DND-41 (cell line): ENCODE measurements around the gene MYBPHL.

ENCODE experiments used
- ATAC-seq: fragments of 200-7000 bp; cut with Tn5 transposase; 3 replicates; pipeline ENCODE4 v1.9.1; 2021; ENCODE audit warnings: low read depth; ENCODE audit not compliant: insufficient read depth
- DNase-seq: peaks from one replicate; pipeline ENCODE4 v3.0.0-alpha.2; 2020
- H2AFZ ChIP-seq: 2 replicates; pipeline ENCODE4 v1.6.0; 2012; ENCODE audit warnings: low read depth, low read length
- H3K27ac ChIP-seq: 2 replicates; pipeline ENCODE4 v1.5.1; 2012; ENCODE audit warnings: low read length, inconsistent platforms
- H3K27me3 ChIP-seq: fragments of 200-600 bp; sonication (generic); 2 replicates; pipeline ENCODE4 v1.6.0; 2012; ENCODE audit warnings: low read length, mild to moderate bottlenecking, inconsistent platforms; ENCODE audit not compliant: insufficient read depth, poor library complexity
- H3K36me3 ChIP-seq: 2 replicates; pipeline ENCODE4 v1.5.1; 2012; ENCODE audit warnings: low read length, inconsistent platforms; ENCODE audit not compliant: insufficient read depth
- H3K4me1 ChIP-seq: 2 replicates; pipeline ENCODE4 v1.5.1; 2012; ENCODE audit warnings: mild to moderate bottlenecking, low read length; ENCODE audit not compliant: insufficient read depth
- H3K4me2 ChIP-seq: 2 replicates; pipeline ENCODE4 v1.6.0; 2012; ENCODE audit warnings: mild to moderate bottlenecking, moderate library complexity, low read length, inconsistent platforms; ENCODE audit not compliant: insufficient read depth
- H3K4me3 ChIP-seq, 2 experiments: fragments of 200-600 bp in 1 of 2; shearing (Covaris generic) in 1 of 2; 2 replicates each; pipeline ENCODE4 v1.5.1; 2012 to 2016; ENCODE audit warnings: inconsistent platforms in 2 of 2, low read length in 2 of 2, mild to moderate bottlenecking in 2 of 2, low read depth in 1 of 2, moderate library complexity in 1 of 2
- H3K79me2 ChIP-seq: 2 replicates; pipeline ENCODE4 v1.6.0; 2012; ENCODE audit warnings: low read length, inconsistent platforms; ENCODE audit not compliant: insufficient read depth
- H3K9ac ChIP-seq: 2 replicates; pipeline ENCODE4 v1.6.0; 2012; ENCODE audit warnings: low read depth, mild to moderate bottlenecking, inconsistent platforms, low read length, moderate library complexity
- H3K9me3 ChIP-seq: 2 replicates; pipeline ENCODE4 v1.5.1; 2012; ENCODE audit warnings: low read length, moderate library complexity, mild to moderate bottlenecking, inconsistent platforms; ENCODE audit not compliant: insufficient read depth, severe bottlenecking
- H4K20me1 ChIP-seq: 2 replicates; pipeline ENCODE4 v1.6.0; 2012; ENCODE audit warnings: low read length; ENCODE audit not compliant: insufficient read depth
- CTCF ChIP-seq: IDR thresholded peaks from 2 replicates; pipeline ENCODE4 v1.5.1; 2012; ENCODE audit warnings: borderline replicate concordance, low read length, moderate library complexity, mild to moderate bottlenecking; ENCODE audit not compliant: poor library complexity, severe bottlenecking; ENCODE audit errors: extremely low read depth
- EZH2 ChIP-seq: IDR thresholded peaks from 3 replicates; pipeline ENCODE4 v1.6.1; 2012; ENCODE audit warnings: borderline replicate concordance, low read depth, mild to moderate bottlenecking, moderate library complexity, low read length, inconsistent platforms; ENCODE audit not compliant: severe bottlenecking

Gene MYBPHL

GRCh38 chr1:109242387-109242786, 64.4 kb downstream of the MYBPHL start:
- H3K4me2 ChIP-seq, result no peak overlapping the region
- H3K27me3 ChIP-seq, result no peaks in the 10 kb centered on the region

More at GRCh38 chr1:109242387-109242786, 64.4 kb downstream of the MYBPHL start:
- Histone ChIP-seq H3K79me2 (no peaks in the 10 kb centered on the region), H2AFZ (no peak overlapping the region), H3K36me3 (peaks cover 24% of the 10 kb centered on the region), H4K20me1 (peaks cover 2% of the 10 kb centered on the region; the same call in 1 of the 2 replicates), H3K9ac (no peak overlapping the region), H3K9me3 (no peaks in the 10 kb centered on the region), H3K4me1 (no peaks in the 10 kb centered on the region), H3K27ac (no peak overlapping the region), H3K4me3 (no peak overlapping the region)
- no peak for ATAC-seq
- DNase-seq, result no peak
- TF ChIP-seq CTCF (no peak), EZH2 (no peak)
